NOMO-1 treated with DMSO at 0.1 percent for 48 hours (cell line): ENCODE data around the gene SPRING1.

Experiments used
- DNase-seq: peaks from one replicate; lab custom pipeline; 2025; ENCODE audit not compliant: unreplicated experiment; lab: John Stamatoyannopoulos, UW

Gene SPRING1

GRCh38 chr12:116710370-116711150 is 27.3 kb downstream of the SPRING1 start:
- no peak for DNase-seq

GRCh38 chr12:116709768-116710167 is 28.1 kb downstream of the SPRING1 start:
- DNase-seq: no peak

- peak; percentile 68 for DNase-seq
Observed at GRCh38 chr12:116708826-116709756, 28.8 kb downstream of the SPRING1 start.

- DNase-seq: no peak
Observed at GRCh38 chr12:116707751-116708150, 30.1 kb downstream of the SPRING1 start.

GRCh38 chr12:116703214-116703795 is 34.6 kb downstream of the SPRING1 start:
- peak; percentile 44 for DNase-seq

GRCh38 chr12:116701432-116701831 is 36.4 kb downstream of the SPRING1 start:
- DNase-seq: no peak

- no peak for DNase-seq
Observed at GRCh38 chr12:116700066-116700465, 37.8 kb downstream of the SPRING1 start.

GRCh38 chr12:116698554-116699075 is 39.3 kb downstream of the SPRING1 start:
- no peak for DNase-seq

- DNase-seq: no peak
Observed at GRCh38 chr12:116698116-116698515, 39.8 kb downstream of the SPRING1 start.

GRCh38 chr12:116697716-116698115 is 40.2 kb downstream of the SPRING1 start:
- no peak for DNase-seq

GRCh38 chr12:116697305-116697704 is 40.6 kb downstream of the SPRING1 start:
- peak; percentile 46 for DNase-seq

- no peak for DNase-seq
Observed at GRCh38 chr12:116695464-116695725, 42.5 kb downstream of the SPRING1 start.

GRCh38 chr12:116694653-116695463 is 43.0 kb downstream of the SPRING1 start:
- DNase-seq: no peak

GRCh38 chr12:116693286-116694227 is 44.3 kb downstream of the SPRING1 start:
- DNase-seq: no peak

GRCh38 chr12:116692605-116693004 is 45.3 kb downstream of the SPRING1 start:
- peak; percentile 27 for DNase-seq

GRCh38 chr12:116691636-116692035 is 46.2 kb downstream of the SPRING1 start:
- no peak for DNase-seq

GRCh38 chr12:116691205-116691604 is 46.7 kb downstream of the SPRING1 start:
- DNase-seq: no peak

- DNase-seq: peak; percentile 79
Observed at GRCh38 chr12:116689979-116690744, 47.7 kb downstream of the SPRING1 start.

- peak; percentile 79 for DNase-seq
Observed at GRCh38 chr12:116689521-116689920, 48.3 kb downstream of the SPRING1 start.
